Effector CD4-positive, alpha-beta T cell (primary cell): Measurements from ENCODE around the gene KCTD16. TPM values are rescaled to one million over a fixed set of nuclear protein-coding genes. Genes with fewer than 3 reads are reported as not detected.

Experiments
- DNase-seq: peaks from one replicate; pipeline ENCODE4 v3.0.0-alpha.2; 2020
- total RNA-seq: gene quantifications from one replicate; lab custom pipeline; 2026; lab: John Stamatoyannopoulos, UW

The KCTD16 gene
- not detected for total RNA-seq

DNA sequence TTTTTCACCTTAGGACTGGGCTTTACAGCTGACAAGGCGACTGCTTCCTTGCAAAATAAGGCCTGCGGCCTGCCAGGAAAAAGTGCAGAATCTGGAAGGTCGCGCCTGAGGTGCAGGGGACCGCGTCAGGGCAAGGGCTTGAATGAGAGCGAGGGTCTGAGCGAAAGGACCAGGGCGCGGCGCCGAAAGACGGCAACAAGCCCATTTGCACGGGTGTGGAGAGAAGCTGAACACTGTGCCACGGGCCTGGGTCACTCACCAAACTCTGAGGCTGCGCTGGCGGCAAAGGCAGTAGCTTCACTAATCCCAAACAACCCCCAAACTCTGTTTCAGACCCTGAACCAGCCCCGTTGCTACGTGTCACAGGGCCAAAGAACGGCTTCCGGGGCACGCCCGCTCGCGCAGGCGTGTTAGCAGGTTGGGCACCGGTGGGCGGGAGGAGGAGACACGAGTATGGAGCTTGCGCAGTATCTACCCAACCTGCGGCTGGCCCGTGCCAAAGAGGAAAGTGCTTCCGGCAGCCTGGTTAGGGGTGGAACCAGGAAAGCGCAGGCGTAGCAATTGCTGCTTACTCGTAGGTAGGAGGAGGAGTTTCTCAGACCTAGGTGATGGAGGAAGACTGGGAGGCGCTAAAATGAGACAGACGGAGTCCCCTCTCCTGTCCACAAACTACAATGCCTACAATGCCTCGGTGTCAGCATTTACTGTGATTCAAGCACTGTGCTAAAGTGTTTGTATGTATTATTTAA, at the start of gene KCTD16, which contains the start of gene YIPF5:
Gene KCTD16 (plus strand): TSS at position 598 of the 749 bp plus-strand sequence.
Gene YIPF5 (minus strand): TSS at position 384 of the 749 bp plus-strand sequence. CDS start 704 bp downstream, outside the sequence.
- DNase-seq = peak; percentile 96

DNA sequence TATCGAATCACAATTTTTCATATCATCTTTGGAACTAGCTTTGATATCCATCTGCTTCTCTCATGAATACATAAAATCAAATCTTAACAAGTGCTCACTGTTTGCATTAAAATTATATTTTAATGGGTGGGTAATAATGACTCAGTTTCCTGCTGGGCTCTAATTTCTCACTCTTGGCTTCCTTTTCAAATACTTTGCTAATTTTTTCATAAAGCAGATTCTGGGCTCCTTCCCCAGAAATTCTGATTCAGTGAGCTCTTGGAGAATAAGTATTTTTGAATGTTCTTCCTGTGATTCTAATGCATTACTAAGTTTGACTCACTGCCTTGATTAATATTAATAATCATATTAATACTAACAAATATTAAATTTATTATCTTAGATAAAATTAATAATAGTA, 49.1 kb upstream of the KCTD16 start:
- DNase-seq = no peak

- no peak for DNase-seq
Observed at GRCh38 chr5:144122081-144122480, 48.6 kb upstream of the KCTD16 start.

- DNase-seq = no peak
Observed at GRCh38 chr5:144122641-144123040, 48.0 kb upstream of the KCTD16 start.

DNA sequence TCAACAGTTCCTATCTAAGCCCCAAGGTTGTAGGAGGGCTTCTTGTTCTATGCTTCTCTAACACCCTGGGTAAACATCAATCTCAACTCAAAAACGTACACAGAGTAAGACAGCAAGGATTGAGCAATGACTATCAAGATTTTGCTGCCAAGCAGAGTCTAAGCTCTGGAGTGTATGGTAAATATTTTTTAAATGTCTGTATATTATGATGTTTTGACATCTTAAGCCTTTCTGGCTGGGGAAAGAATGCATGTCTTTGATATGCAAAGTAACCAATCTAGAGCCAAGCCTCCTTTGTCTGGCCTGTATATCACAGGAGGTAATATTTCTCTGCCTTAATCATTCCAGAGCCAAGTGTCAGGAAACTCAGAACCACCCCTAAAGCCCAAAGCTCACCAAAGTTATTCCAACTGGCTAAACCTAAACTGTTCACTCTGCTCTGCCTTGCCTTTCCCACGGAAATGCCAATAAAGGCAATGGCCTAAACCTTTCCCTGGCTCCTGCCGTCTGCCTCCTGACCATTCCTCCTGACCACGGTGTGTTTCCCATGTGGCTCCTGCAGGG, 45.4 kb upstream of the KCTD16 start:
- no peak for DNase-seq

GRCh38 chr5:144126707-144127106, 44.0 kb upstream of the KCTD16 start:
- no peak for DNase-seq

GRCh38 chr5:144128844-144129243, 41.8 kb upstream of the KCTD16 start:
- DNase-seq = no peak

GRCh38 chr5:144130306-144130705, 40.4 kb upstream of the KCTD16 start:
- no peak for DNase-seq

GRCh38 chr5:144131261-144131660, 39.4 kb upstream of the KCTD16 start:
- DNase-seq = no peak

DNA sequence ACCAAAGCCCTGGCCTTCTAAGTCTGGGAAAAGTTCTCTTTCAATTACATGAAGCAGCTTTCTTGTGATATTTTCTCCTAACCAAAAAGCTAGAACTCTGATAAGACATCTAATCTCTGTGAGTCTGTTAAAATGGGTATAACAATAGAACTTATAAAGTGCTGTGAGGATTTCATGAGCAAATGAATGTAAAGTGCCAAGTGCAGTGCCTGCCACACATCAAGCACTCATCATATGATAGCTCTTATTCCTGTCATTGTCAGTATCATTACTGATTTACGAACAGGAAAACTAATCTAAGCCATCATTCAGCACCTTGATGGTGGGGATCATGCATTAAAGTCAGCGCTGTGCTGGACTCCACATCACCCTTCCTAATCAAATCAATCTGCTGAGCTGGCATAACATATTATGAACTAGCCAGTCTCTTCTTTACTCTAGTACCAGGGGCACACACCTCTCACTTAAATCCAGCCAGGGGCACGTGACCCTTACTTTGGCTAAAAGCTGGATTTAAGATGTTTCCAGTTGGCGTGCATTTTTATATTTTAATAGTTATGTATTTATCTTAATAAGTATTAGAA, 37.5 kb upstream of the KCTD16 start:
- no peak for DNase-seq

GRCh38 chr5:144134194-144134826, 36.4 kb upstream of the KCTD16 start:
- DNase-seq = no peak

DNA sequence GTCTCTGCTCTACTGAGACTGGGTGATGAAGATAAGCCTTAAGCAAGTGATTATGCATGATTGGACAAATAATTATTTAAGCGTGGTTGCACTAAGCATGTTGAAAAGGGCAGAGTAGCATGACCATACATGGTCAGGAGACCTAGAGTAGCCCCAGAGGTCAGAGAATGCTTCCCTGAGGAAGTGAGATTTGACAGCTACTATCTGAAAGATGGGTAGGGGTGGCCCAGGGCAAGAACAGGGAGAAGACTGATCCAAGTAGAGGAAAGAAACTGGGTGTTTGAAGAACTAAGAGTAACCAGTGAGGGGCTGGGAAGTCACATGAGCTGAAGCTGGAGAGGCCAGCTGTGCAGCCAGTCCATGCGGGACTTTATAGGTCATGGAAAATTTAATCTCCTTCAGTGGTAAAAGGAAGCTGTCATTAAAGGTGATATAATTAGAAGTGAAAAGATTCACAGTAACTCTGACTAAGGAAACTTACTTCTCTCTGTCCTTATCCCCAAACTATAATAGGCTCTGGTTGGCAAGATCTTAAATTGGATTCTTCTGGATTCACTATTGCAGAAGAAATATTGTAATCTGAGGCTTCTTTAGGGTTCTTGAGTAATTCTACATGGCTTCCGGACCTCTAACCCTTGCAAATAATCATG, 35.4 kb upstream of the KCTD16 start:
- DNase-seq = no peak

DNA sequence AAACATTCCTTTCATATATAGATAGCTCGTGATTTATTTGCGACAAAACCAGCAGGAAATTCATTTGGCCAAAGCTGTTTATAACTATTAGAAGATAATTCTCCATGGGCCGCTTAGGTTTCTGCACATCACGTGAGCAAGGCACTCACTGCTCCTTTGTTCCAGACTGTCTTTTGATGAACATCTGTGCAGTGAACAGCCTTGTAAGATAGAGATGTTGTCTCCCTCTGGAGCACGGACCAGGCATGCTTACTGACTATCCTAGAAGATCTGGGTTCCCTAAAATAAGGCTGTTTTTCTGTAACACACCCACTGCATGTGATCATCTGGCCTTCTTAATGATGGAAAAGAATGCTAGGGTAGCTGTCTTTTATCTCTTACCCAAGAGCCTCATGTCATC, 31.1 kb upstream of the KCTD16 start:
- no peak for DNase-seq

DNA sequence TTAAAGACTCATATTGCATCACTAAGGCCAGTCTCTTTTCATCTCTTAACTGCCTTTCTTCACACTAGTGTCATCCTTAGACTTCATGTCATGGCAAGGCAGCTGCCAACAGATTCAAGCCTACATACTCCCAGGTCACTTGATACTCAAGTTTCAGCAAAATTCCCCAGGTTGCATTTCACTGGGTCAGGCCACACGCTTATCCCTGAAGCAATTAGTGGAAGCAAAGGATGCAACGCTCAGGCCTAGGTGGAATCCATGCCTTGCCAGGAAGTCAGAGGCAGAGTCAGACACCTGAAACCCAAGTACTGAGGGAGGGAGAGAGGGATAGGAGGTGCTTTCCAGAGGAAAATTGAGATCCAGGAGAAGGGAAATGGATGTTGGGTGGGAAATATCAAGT, 29.1 kb upstream of the KCTD16 start:
- DNase-seq = no peak

- DNase-seq = no peak
Observed at GRCh38 chr5:144142139-144142823, 28.4 kb upstream of the KCTD16 start.

- no peak for DNase-seq
Observed at GRCh38 chr5:144142824-144143162, 27.9 kb upstream of the KCTD16 start.

DNA sequence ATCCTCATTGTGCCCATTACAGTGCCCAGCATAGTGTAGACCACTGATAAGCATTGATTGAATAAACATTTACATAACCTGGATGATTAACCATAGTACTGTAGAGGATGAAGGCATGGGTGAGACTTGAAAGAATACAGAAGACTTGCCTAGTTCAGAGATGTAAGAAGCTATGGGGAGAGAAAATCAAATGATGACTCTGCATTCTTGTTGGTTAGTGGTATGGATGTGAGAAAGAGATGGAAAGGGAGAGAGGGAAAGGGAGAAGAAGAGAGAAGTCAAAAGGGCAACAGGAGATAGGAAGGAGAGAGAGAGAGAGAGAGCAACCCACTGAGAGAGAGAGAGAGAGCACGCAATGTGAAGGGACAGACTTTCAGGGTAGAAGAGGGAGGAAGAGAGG, 27.0 kb upstream of the KCTD16 start:
- DNase-seq = no peak

GRCh38 chr5:144144956-144145751, 25.5 kb upstream of the KCTD16 start:
- no peak for DNase-seq

DNA sequence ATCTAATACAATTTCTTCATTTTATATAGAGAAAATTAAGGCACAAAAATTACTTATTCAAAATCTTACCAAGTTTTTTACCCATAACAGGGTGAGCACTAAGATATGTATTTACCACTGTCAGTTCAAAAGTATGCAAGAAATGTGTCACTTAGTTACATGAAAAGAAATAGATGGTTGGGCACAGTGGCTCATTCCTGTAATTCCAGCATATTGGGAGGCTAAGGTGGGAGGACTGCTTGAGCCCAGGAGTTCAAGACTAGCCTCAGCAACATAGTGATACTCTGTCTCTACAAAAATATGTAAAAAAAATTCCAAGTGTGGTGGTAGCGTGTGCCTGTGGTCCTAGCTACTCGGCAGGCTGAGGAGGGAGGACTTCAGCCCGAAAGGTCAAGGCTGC, 19.6 kb upstream of the KCTD16 start:
- DNase-seq = no peak

DNA sequence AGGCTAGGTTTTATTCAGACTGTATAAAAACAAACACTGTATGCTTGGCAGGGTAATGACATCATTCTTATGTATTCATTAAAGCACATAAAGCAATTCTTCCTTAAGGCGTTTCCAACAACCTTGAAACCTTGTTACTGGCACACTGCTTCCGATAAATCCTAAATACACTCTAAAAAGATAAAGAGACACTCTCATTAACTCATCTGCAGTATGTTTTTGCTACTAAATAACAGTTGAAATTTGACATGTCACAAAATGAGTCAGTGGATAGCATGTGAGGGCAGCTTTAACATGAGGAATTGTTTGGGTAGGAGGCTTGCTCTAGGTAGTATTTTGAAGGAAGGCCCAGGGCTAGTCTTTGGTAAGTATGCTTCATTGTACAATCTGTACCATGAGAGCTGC, 13.9 kb upstream of the KCTD16 start:
- no peak for DNase-seq

- no peak for DNase-seq
Observed at GRCh38 chr5:144162686-144163085, 8.0 kb upstream of the KCTD16 start.

GRCh38 chr5:144166696-144167095, 4.0 kb upstream of the KCTD16 start:
- DNase-seq = no peak
